HG03571 (cell line): ENCODE data around the gene TPM1.

Experiments used
- ATAC-seq: cut with Tn5 transposase; IDR thresholded peaks from one replicate; pipeline ENCODE4 v1.9.1; 2021; ENCODE audit not compliant: unreplicated experiment

TPM1 gene

DNA sequence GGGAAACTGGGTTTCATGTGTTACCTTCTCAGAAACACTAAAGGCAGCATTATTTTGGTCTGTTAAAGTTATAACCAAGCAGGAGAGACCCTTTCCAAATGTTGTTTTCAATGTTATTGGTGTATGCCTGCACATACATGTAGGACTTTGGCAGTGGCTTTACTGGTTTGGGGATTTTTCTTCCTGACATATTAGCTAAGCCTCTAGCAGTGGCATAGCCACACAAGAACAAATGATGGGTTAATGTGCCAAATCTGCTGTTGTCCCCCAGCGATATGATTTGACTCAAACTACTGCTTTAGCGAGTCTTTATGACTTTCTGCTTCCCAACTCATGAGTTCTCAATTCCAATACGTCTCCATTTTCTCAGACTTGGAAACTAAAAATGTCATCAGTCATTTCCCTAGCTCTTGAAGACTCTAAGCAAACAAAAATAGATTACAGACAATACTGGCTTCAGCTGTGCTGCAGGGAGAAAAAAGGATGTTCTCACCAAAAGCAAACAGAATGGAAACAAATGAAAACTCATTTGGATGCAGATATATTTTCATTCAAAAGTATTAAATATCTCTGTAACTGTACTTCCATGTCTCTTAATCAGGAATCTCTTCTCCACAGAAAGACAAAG lies 29.6 kb downstream of the TPM1 start:
- ATAC-seq = no peak

DNA sequence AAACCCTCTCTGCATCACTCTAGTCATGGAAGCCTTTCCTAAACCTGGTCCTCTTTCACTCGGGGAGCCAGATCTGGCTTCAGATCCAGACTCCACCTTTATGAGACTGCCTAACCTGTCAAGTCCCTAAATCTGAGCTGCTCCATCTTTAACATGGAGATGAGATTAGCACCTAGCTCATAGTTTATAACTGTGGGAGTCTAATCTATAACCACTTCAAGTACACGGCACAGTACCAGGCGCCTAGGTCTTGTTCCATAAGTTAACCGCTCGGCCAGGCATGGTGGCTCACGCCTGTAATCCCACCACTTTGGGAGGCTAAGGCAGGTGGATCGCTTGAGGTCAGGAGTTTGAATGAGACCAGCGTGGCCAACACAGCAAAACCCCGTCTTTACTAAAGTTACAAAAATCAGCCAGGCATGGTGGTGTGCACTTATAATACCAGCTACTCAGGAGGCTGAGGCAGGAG lies 30.3 kb downstream of the TPM1 start:
- ATAC-seq = no peak

DNA sequence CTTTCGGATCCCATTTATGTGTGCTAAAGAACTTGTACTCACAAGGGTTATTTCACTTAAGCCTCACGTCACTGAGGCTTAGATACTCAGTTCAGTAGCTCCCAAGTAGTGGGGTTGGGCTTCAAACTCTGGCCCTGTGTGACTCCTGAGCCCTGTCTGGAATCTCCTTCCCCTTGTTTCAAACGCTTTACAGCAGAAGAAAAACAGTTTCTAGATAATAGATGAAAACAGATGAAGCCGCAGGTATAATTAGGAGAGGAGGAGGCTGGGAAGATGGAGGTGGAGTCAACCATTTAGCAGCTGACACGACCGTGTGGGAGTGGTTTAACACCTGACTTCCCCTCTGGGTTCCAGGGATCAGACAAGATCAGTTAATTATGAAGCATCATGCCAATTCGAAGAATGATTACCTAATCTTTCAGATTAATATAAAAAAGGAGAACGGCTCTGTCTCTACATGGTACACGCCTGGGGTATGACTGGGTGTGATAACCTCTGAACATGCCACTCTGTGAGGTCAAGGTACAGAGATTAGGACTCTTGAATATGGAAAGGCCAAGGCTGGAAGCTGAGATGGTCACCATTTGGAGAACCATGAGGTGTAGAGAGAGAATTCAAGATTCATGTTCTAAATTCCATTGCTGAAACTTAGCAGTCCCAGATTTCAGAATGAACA lies 31.1 kb downstream of the TPM1 start:
- no peak for ATAC-seq

DNA sequence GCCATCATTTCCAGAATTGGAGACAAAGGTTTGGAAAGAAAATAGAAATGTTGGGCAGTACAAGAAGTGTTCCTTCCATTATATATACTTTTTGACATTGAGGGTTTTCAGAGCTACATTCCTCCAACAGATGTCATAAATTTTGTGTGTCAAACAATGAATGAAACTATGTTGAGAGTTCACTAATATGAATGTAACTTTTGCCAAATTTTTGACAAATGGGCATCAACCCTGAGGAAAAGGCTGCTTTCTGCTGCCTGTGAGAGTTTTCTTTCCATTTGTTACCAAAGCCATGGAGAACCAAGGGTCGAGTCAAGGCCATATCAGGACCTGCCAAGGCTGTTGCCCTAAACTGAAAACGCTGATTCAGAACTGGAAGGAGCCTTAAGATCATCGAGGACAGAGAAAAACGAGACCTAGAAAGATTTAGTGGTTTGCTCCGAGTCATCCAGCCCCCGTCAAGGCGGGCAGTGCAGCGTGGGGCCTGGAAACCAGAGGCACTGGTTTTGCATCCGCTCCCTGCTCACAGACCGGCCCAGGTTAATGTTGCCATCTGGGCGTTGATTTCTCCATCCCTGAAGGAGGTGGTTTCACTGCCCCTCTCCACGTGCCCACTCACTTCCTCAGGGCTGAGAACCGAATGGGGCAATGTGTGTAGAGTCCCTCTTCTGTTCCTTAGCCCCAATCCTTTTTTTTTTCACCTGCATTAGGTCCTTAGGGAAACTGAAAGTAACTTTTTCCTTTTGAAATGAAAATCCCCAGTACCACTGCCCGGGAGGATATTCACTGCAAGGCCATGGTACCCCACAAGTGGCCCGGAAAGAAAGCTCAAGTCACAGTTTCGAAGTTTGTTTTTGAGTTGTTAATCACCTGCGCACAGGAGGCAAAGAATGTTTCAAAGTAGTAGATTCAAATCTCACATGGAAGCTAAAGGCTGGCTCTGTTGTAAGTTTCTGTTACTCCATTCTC lies 32.8 kb downstream of the TPM1 start:
- ATAC-seq = no peak

DNA sequence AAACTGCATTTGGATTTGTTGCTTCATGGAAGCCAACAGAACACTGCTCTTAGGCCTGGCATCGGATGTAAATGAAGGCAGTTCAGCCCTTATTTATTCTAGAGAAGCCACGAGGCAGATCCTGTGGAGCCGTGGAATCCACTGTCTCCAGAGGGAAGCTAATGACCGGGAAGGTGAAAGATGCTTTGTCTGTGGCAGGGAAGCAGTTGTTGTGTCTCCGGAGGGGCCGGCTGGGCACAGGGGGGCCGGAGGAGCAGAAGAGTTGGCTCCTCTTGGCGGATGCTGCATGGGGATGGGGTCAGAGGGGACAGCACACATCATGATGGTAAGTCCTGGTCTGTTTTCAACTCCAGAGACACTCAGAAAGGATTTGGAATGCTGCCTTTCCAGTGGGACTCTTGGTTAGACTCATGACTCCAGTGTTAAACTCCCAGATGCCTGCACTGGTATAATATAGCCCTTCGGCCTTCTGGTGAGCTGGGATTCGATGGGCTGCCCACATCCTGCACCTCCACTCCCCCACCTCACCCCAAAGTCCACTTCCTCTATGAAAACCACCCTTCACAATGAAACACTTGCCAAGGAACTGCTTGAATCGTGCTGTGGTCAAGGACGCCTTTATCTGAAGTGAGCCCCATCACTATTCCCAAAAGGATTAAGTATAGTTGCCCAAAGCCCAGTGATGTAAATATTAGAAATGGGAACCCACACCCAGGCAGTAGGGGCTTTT lies 33.6 kb downstream of the TPM1 start:
- ATAC-seq = no peak

DNA sequence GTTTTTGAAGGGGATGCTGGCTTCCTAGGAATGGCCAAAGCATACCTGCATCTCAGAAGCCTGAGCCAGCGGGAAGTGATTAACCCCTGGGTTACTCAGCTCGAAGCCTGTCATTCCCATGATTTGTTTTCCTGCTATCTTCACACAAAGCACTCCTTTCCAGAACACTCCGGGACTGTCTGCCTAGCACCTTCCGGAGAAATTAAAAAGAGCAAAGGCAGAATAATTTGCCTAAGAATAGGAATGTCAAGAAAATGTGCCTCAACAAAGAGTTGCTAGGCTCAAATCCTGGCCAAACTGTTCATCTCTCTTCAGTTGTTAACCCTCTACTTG lies 34.1 kb downstream of the TPM1 start:
- no peak for ATAC-seq

DNA sequence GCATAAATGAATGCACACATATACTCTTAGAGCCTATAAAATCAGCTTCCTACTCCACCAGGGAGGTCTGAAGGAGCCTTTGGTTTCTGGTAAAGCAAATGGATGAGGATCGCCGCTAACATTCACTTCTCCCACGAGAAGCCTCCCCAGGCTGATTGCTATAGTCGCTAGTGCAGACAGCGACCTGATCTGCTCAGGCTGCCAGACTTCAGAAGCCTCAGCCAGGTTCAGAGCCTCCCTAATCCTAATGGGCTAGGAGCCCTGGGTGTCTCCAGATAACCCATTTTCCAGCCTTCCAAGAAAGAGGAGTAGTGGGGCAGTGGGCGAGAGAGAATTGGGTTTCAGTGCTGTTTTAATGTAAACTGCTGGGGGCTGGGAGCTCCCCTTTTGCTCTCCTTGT lies 35.4 kb downstream of the TPM1 start:
- no peak for ATAC-seq

DNA sequence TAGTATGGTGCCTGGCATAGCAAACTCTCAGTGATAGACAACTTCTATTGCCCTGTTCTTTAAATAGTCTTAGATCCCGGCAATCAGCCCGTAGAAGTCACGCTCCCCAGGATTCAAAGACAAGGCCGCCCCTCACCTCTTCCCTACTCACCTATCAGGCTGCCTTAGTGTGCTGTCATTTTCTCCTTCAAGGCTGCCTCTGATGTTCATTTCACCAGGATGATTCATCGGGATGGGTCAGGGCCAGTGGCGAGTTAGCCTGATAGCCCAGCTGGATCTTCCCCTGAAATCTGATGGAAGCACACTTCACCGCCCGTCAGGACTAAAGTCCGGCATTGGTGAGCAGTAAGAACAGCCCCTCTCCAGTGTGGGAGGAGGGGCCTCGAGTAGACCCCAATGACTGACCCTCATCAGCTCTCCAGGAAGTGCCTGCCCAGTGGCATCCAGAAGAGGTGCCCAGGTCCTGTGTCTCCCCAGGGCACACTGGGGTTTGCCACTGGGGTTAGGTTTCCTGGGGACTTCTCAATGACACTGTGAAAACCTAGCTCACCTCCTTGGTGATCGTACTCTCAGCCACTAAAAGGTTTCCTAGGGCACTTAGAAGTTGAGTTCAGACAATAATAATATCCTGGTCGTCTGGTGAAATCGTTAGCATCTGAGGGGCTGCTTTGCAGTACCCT lies 37.5 kb downstream of the TPM1 start:
- ATAC-seq = no peak

DNA sequence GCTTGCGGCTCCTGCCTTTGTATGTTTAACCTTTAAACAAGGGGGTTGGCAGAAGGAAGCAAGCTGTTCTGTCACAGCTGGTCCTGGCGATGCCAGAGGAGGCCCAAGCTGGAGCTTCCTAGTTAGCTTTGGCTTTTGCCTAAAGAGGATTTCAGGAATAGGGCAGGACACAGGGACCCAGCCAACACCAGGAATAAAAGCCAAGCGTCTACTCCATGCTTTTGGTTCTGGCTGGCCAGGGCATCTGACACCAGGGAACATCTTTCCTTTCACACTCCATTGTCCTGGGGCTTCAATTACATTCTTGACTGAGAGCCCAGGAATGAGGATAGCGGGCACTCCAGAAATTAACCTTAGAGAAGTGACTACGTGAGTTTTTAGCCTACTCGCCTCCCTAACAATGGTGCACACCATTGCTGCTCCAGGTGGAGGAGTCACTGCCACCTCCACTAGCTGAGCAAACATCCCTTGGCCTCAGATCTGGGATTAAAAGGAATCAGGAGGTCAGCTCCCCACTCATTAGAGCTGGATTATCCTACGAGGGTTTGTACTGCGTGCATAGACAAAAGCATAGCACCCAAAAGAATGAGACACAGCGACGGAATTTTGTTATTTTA lies 38.2 kb downstream of the TPM1 start:
- ATAC-seq = no peak

DNA sequence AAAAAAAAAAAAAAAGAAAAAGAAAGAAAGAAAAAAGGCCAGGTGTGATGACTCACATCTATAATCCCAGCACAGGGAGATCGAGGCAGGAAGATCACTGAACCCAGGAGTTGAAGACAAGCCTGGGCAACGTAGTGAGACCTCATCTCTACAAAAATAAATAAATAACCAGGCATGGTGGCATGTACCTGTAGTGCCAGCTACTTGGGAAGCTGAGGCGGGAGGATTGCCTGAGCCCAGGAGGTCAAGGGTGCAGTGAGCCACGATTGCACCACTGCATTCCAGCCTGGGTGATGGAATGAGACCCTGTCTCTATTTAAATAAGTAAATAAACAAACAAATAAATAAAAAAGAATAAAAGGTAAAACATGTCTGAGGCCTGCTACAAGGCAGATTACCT lies 39.8 kb downstream of the TPM1 start:
- no peak for ATAC-seq

DNA sequence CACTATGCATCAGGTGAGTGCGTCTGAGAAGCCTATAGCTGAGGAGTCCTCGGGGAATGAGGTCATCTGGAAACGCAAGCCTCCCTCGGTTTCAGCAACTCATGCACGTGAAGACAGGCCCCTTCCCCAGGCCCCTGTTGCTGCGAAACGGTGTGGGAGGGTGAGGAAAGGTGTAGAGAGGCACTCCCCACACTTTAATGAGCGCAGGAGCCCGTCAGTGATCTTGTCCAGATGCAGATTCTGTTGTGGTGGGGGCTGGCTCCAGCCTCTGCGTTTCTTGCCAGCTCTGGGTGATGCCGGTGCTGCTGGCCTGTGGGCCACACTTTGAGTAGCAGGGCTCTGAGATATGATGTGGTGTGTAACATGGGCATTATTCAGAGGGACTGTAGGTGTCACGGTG lies 40.5 kb downstream of the TPM1 start:
- ATAC-seq = no peak

DNA sequence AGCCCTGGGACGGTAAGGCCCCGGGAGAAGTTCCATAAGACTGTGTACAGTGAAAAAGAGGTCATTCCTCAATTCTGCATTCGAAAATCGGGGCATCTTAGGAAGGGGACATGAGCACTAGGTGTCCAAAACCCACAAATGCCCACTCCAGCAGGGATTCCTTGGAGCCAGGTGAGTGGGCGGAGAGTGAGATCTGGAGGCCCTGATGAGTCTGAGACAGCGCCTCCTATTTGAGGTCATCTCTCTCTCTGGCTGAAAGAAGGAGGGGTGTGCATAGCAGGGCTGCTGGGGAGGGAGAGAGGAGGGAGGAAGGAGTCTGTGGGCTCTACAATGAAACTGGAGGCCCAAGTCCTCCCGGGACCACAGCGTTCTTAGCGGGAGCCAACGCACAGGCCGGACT lies 41.0 kb downstream of the TPM1 start:
- no peak for ATAC-seq

DNA sequence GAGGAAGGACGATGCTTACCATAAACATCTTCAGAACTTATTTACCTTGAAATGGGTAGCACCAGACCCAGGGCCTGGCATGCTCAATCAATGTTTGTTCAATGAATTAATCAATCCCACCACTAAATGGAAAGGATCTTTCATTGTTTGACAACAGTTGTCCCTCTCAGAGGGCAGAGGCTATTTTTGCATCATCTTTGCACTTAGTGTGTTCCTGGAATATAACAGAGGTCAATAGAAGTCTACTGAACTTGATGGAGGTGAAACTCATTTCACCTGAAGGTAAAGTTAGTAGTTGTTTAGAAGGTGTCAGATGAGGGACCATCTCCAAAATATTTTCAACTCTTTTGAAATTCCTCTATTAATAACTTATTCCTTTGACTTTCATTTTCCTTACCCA lies 42.3 kb downstream of the TPM1 start:
- ATAC-seq = no peak

DNA sequence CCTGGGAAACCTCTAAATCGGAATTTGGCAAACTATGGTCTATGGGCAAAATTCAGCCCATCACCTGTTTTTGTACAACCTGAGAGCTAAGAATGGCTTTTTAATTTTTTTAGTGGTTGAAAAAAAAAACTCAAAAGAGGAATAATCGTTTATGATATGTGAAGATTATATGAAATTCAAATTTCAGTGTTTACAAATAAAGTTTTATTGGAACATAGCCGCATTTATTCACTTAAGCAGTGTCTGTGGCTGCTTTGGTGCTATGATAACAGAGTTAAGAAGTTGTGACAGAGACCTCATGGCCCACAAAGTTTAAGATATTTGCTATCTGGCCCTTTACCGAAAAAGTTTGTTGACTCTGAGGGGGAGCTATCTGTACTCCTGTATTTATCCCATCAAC lies 42.7 kb downstream of the TPM1 start:
- no peak for ATAC-seq

DNA sequence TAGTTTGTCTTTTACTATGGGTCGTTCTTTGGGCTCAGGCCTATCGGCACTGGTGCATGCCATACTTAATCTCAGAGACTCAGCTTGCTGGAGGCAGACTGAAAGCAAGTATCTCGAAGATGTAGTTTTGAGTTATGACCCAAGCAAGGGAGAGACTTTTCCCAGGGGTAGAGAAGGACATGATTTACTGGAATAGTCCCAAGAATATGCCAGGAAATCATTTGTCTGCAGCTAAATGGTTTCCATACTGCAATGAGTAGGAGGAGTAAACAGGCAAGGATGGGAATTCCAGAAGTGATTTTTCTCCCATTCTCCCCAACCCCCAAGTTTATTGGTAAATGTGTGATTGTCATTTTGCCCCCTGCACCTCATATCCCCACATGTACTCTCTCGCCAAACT lies 43.7 kb downstream of the TPM1 start:
- ATAC-seq = no peak

DNA sequence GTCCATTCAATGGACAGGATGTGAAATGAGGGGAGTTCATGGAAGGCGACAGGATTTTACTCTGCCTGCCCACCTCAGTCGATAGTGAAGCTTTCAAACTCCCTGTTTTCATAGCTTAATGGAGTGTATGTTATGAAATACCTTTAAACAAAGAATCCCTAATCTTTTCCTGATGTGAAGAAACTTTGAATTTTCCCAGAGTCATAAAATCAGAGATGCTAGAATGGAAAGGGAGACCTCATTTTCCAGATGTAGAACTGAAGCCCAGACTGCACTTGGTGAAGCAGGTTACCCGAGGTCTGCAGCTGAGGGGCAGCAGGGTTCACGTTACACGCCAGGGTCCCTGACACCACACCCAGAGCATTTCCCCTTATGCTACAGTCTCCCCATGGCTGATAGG lies 44.4 kb downstream of the TPM1 start:
- no peak for ATAC-seq

DNA sequence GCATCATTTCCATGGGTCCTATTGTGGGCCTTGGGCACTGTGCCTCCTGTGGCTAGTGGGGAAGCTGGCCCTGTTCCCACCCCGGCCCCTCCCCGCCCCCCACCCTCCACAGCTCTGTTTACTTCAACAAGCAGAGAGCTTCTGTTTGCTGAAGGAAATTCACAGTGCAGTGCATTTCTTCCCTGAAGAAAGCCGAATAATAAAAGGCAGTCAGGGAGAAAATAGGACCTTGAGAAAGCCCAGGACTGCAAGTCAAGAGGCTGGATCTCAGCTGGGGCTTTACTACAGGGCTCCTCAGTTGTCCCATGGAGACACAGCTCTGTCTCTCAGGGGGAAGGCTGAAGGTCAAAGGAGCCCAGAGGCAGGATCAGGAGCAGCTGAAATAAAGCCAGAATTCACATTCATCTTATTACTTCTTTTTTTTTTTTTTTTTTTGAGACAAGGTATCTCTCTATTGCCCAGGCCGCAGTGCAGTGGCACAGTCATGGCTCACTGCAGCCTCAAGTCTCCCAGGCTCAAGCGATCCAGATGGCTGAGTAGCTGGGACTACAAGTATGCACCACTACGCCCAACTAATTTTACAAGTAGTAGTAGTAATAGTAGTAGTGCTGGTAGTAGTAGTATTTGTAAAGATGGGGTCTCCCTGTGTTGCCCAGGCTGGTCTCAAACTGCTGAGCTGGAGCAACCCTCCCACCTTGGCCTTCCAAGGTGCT lies 46.1 kb downstream of the TPM1 start:
- ATAC-seq = no peak

DNA sequence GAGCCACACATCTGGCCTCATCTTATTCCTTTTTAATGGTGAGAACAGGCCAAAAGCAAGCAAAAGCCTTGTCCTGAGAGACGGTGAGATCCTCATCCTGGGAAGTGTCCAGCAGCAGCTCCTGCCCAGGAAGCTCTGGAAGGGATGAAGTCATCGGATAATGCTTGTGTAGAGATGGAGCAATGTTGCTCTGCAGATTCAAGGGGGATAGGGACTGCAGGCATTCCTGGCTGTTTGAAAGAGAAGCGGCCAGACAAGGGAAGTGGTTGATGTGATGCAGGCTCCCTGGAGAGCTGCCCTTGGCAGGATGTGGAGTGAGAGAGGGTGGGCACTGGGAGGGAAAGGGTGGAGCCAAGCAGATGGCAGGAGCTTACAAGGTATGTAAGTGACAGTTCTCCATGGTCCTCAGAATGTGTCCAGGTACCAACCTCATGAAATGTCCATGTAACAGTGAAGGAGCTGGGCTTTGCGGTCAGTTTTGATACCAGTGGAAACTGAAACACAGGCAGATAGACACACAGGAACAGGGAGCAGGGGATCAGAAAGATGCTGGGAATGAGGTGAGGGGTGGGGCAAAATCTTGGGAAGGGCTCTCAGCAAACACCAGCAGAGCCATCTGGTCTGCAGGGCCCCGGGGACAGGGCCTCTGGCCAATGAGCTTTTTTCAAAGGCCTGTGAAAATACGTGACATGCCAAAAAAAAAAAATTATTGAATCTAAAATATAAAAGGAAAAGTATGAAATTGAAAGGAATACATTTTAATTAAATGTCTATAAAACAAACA lies 46.9 kb downstream of the TPM1 start:
- ATAC-seq = no peak

DNA sequence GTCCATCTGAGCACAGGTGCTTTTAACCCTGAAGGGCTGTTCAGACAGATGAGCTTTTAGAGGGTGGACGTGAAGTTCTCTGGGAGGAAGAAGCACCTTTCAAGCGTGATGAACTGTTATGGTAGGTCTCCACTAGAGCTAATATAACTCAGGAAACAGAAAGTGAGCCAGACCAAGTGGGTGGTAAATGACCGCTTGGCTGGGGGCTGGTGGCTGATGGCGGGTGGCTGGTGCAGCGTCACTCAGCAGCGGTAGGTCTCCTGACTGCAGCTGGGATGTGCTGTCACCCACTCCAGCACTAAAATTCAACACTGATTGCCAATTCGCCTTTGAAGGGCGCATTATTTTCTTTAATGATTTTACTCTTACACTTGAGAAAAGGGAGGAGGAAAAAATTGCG lies 47.9 kb downstream of the TPM1 start:
- ATAC-seq = no peak
